ENCODE measurements around the gene BRINP3. TPM values are rescaled to one million over a fixed set of nuclear protein-coding genes. Genes with fewer than 3 reads are reported as not detected.
"Not testable (repeated sequence)": the region's sequence is repeated elsewhere in the genome, so short reads cannot be mapped to it uniquely, and the experiment has no call there.

Gene BRINP3
- total RNA-seq (2014; rRNA removed; shearing (Covaris generic)), result not detected in 2 replicates

DNA sequence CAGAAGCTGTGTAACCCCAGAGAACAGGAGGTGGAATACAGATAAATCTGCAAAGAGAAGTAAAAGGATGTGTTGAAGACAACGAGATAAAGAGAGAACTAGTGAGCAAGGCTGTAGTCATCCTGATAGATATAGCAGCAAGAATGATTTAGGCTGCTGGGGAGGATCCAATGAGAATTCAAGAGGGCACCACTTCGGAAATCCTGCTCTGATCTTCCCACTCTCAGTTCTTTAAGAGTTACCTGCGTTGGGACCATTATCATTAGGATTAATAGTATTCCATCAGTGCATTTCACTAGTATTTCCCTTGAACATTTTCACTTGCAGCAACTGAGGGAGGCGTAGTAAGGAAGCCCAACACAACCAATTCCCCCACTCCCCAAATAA is at the start of gene BRINP3:
BRINP3 (minus strand) TSS at position 103 of the 387 bp plus-strand sequence.
- Histone ChIP-seq H3K4me3 (no peak within 1 kb of the TSS), H3K27me3 (replicated peaks) (no peaks in the 10 kb centered on the region), H3K36me3 (no peaks in the 10 kb centered on the region), H3K27ac (no peak within 1 kb of the TSS), H3K4me1 (replicated peaks) (no peaks in the 10 kb centered on the region), H3K9me3 (replicated peaks) (no peaks in the 10 kb centered on the region)
- DNase-seq (ENCODE audit: low read depth in 1 of 2, low spot score in 2 of 2), result no peak

- Histone ChIP-seq H3K27ac (no peak overlapping the region), H3K9me3 (replicated peaks) (no peaks in the 10 kb centered on the region), H3K4me3 (no peak overlapping the region), H3K36me3 (no peaks in the 10 kb centered on the region), H3K4me1 (replicated peaks) (no peaks in the 10 kb centered on the region), H3K27me3 (replicated peaks) (no peaks in the 10 kb centered on the region)
- DNase-seq (ENCODE audit: low read depth in 1 of 2, low spot score in 2 of 2), result no peak
These were observed 33.9 kb upstream of the BRINP3 start for GRCh38 chr1:190511554-190511953.

DNA sequence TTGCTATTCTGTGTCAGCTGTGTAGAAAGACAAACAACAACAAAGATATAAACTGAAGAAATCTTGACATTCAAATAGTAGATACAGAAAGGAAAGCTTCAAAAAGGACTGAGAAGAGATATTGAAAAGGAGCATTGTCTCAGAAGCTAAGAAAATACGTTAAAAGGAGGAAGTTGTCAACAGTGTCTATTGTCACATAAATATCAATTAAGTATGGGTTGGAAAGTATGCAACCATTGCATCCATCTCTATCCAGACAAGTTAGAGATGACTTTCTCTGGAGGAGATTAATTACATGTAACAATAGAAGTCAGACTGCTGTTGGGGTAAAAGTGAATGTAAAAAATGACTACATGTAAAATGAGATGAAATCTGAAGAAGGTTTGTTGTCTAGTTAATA is 29.7 kb upstream of the BRINP3 start:
- DNase-seq (ENCODE audit: low read depth in 1 of 2, low spot score in 2 of 2), result no peak
- Histone ChIP-seq H3K27ac (no peak overlapping the region), H3K4me1 (replicated peaks) (no peaks in the 10 kb centered on the region), H3K27me3 (replicated peaks) (no peaks in the 10 kb centered on the region), H3K36me3 (no peaks in the 10 kb centered on the region), H3K9me3 (replicated peaks) (no peaks in the 10 kb centered on the region), H3K4me3 (no peak overlapping the region)

GRCh38 chr1:190504539-190504938 is 26.9 kb upstream of the BRINP3 start:
- H3K4me1 ChIP-seq (replicated peaks); H3K27me3 ChIP-seq (replicated peaks); H3K27ac ChIP-seq; H3K36me3 ChIP-seq; H3K4me3 ChIP-seq; H3K9me3 ChIP-seq (replicated peaks); DNase-seq (ENCODE audit: low read depth in 1 of 2, low spot score in 2 of 2): not testable (repeated sequence)

- Histone ChIP-seq H3K4me1 (replicated peaks) (no peaks in the 10 kb centered on the region), H3K27ac (no peak overlapping the region), H3K9me3 (replicated peaks) (no peaks in the 10 kb centered on the region), H3K36me3 (no peaks in the 10 kb centered on the region), H3K27me3 (replicated peaks) (no peaks in the 10 kb centered on the region), H3K4me3 (no peak overlapping the region)
- no peak for DNase-seq (ENCODE audit: low read depth in 1 of 2, low spot score in 2 of 2)
These were observed 19.9 kb upstream of the BRINP3 start for GRCh38 chr1:190497565-190497964.

- Histone ChIP-seq H3K9me3 (replicated peaks) (no peaks in the 10 kb centered on the region), H3K36me3 (no peaks in the 10 kb centered on the region), H3K4me3 (no peak overlapping the region), H3K4me1 (replicated peaks) (no peaks in the 10 kb centered on the region), H3K27ac (no peak overlapping the region), H3K27me3 (replicated peaks) (no peaks in the 10 kb centered on the region)
- DNase-seq (ENCODE audit: low read depth in 1 of 2, low spot score in 2 of 2), result no peak
These were observed 16.8 kb upstream of the BRINP3 start for GRCh38 chr1:190494451-190494850.

- Histone ChIP-seq H3K36me3 (no peaks in the 10 kb centered on the region), H3K4me3 (no peak overlapping the region), H3K27ac (no peak overlapping the region), H3K4me1 (replicated peaks) (no peaks in the 10 kb centered on the region), H3K27me3 (replicated peaks) (no peaks in the 10 kb centered on the region), H3K9me3 (replicated peaks) (no peaks in the 10 kb centered on the region)
- DNase-seq (ENCODE audit: low read depth in 1 of 2, low spot score in 2 of 2), result no peak
These were observed 13.7 kb upstream of the BRINP3 start for GRCh38 chr1:190491404-190491803.

DNA sequence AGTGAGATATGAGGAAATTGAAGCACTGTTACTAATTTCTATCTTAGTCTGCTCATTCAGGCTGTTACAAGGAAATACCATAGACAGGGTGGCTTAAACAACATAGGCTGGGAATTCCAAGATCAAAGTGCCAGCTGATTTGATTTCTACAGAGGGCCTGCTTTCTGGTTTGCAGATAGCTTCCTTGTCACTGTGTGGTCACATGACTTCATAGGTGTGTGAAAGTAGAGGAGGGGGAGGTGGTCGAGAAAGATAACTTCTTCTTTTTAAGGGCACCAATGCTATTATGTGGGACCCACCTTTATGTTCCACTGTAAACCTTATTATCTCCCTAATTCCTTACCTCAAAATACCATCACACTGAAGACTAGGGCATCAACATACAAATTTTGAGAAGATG is 6.4 kb upstream of the BRINP3 start:
- no peaks in the 10 kb centered on the region for H3K27me3 ChIP-seq (replicated peaks)
- no peaks in the 10 kb centered on the region for H3K9me3 ChIP-seq (replicated peaks)
- no peak for DNase-seq (ENCODE audit: low read depth in 1 of 2, low spot score in 2 of 2)
- no peaks in the 10 kb centered on the region for H3K4me1 ChIP-seq (replicated peaks)
- H3K4me3 ChIP-seq, result no peak overlapping the region
- no peak overlapping the region for H3K27ac ChIP-seq
- H3K36me3 ChIP-seq, result no peaks in the 10 kb centered on the region

GRCh38 chr1:190480231-190480630 is 2.6 kb upstream of the BRINP3 start:
- Histone ChIP-seq H3K36me3 (no peaks in the 10 kb centered on the region), H3K27me3 (replicated peaks) (no peaks in the 10 kb centered on the region), H3K9me3 (replicated peaks) (no peaks in the 10 kb centered on the region), H3K27ac (no peak overlapping the region), H3K4me1 (replicated peaks) (no peaks in the 10 kb centered on the region), H3K4me3 (no peak overlapping the region)
- DNase-seq (ENCODE audit: low read depth in 1 of 2, low spot score in 2 of 2), result no peak

DNA sequence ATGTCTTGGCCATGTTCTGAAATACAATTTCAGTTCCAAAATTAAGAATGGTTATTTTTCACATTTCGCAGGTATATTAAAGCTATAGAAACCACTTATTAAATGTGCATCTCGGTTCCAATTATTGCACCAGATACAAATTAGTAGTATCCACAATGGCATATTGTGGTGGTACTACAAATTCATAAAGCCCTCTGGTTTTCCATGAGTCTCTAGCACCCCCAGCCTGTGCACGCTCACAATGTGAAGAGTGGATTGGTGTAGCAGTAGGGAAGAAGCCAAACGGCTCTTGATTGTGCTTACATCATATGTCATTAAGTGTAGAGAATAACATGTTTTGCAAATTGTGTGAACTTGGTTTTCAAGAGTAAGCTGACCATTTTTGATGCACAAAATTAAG is 1.9 kb upstream of the BRINP3 start:
- DNase-seq (ENCODE audit: low read depth in 1 of 2, low spot score in 2 of 2), result no peak
- H3K9me3 ChIP-seq (replicated peaks), result no peaks in the 10 kb centered on the region
- no peaks in the 10 kb centered on the region for H3K27me3 ChIP-seq (replicated peaks)
- H3K36me3 ChIP-seq, result no peaks in the 10 kb centered on the region
- no peaks in the 10 kb centered on the region for H3K4me1 ChIP-seq (replicated peaks)
- H3K27ac ChIP-seq, result no peak overlapping the region
- no peak overlapping the region for H3K4me3 ChIP-seq

- no peak for DNase-seq (ENCODE audit: low read depth in 1 of 2, low spot score in 2 of 2)
- Histone ChIP-seq H3K36me3 (no peaks in the 10 kb centered on the region), H3K27ac (no peak overlapping the region), H3K27me3 (replicated peaks) (no peaks in the 10 kb centered on the region), H3K9me3 (replicated peaks) (no peaks in the 10 kb centered on the region), H3K4me1 (replicated peaks) (no peaks in the 10 kb centered on the region), H3K4me3 (no peak overlapping the region)
These were observed 1.4 kb upstream of the BRINP3 start for GRCh38 chr1:190479050-190479397.

- no peak for DNase-seq (ENCODE audit: low read depth in 1 of 2, low spot score in 2 of 2)
- H3K9me3 ChIP-seq (replicated peaks), result no peaks in the 10 kb centered on the region
- H3K27me3 ChIP-seq (replicated peaks), result no peaks in the 10 kb centered on the region
- no peak overlapping the region for H3K4me3 ChIP-seq
- no peaks in the 10 kb centered on the region for H3K36me3 ChIP-seq
- H3K27ac ChIP-seq, result no peak overlapping the region
- H3K4me1 ChIP-seq (replicated peaks), result no peaks in the 10 kb centered on the region
These were observed 735 bp upstream of the BRINP3 start for GRCh38 chr1:190478149-190479049.

DNA sequence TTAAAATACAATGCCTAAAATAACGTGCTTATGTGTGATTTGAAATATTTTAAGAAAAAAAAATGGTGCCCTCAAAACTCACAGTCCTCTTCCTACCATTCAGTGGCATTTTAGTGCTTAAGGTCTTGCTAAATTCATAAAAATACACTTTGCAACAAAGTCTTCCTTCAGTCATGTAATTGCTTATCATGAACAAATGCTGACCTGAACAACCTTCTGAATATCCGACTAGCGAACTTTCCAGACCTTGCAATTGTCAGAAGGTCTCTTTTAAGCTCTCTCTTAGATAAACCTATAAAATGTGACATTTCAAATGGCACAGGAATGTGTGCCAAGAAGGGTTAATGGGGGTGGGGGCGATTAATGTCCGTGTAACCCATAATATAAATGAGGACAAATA is 858 bp downstream of the BRINP3 start:
- Histone ChIP-seq H3K4me3 (no peak overlapping the region), H3K27ac (no peak overlapping the region), H3K4me1 (replicated peaks) (no peaks in the 10 kb centered on the region)

GRCh38 chr1:190476321-190476720 is 1.3 kb downstream of the BRINP3 start:
- no peaks in the 10 kb centered on the region for H3K36me3 ChIP-seq
- H3K4me3 ChIP-seq, result no peak overlapping the region
- H3K9me3 ChIP-seq (replicated peaks), result no peaks in the 10 kb centered on the region
- DNase-seq (ENCODE audit: low read depth in 1 of 2, low spot score in 2 of 2), result no peak
- no peaks in the 10 kb centered on the region for H3K4me1 ChIP-seq (replicated peaks)
- no peaks in the 10 kb centered on the region for H3K27me3 ChIP-seq (replicated peaks)
- H3K27ac ChIP-seq, result no peak overlapping the region

More for the DNA sequence above, 858 bp downstream of the BRINP3 start:
- Histone ChIP-seq H3K9me3 (replicated peaks) (no peaks in the 10 kb centered on the region), H3K27me3 (replicated peaks) (no peaks in the 10 kb centered on the region), H3K36me3 (no peaks in the 10 kb centered on the region)
- no peak for DNase-seq (ENCODE audit: low read depth in 1 of 2, low spot score in 2 of 2)
